ENCODE data around the gene SEMA3C. TPM values are rescaled to one million over a fixed set of nuclear protein-coding genes. Genes with fewer than 3 reads are reported as not detected.
A peak's percentile ranks its signal among the peaks of the same experiment; 100 is the strongest.

The SEMA3C gene
- total RNA-seq, 1 donor from 2014 or later = 496 TPM

GRCh38 chr7:80891259-80891544, 27.6 kb downstream of the SEMA3C start:
- H3K36me3 Mint-ChIP-seq = peaks cover 2% of the 10 kb centered on the region
- H3K27ac Mint-ChIP-seq = peak overlapping the region; percentile 90
- H3K9me3 Mint-ChIP-seq = no peaks in the 10 kb centered on the region
- H3K4me1 Mint-ChIP-seq = peaks cover 58% of the 10 kb centered on the region
- no peaks in the 10 kb centered on the region for H3K27me3 Mint-ChIP-seq (ENCODE audit: low read depth)
- peak overlapping the region; percentile 22 for H3K4me3 Mint-ChIP-seq
- DNase-seq (ENCODE audit: low spot score in 2 of 2, unreplicated experiment in 2 of 2) = no peak
- TF ChIP-seq CTCF (IDR thresholded peaks at IDR 0.05; ENCODE audit: unreplicated experiment) = no peak

GRCh38 chr7:80890426-80891258, 28.2 kb downstream of the SEMA3C start:
- H3K36me3 Mint-ChIP-seq = no peaks in the 10 kb centered on the region
- DNase-seq (ENCODE audit: low spot score in 2 of 2, unreplicated experiment in 2 of 2) = no peak
- TF ChIP-seq CTCF (IDR thresholded peaks at IDR 0.05; ENCODE audit: unreplicated experiment) = no peak
- H3K4me1 Mint-ChIP-seq = peaks cover 61% of the 10 kb centered on the region
- no peaks in the 10 kb centered on the region for H3K27me3 Mint-ChIP-seq (ENCODE audit: low read depth)
- peak overlapping the region; percentile 22 for H3K4me3 Mint-ChIP-seq
- H3K9me3 Mint-ChIP-seq = no peaks in the 10 kb centered on the region
- H3K27ac Mint-ChIP-seq = peak overlapping the region; percentile 90

GRCh38 chr7:80889525-80889924, 29.3 kb downstream of the SEMA3C start:
- no peak for DNase-seq (ENCODE audit: low spot score in 2 of 2, unreplicated experiment in 2 of 2)
- Mint-ChIP-seq H3K4me3 (no peak overlapping the region), H3K36me3 (no peaks in the 10 kb centered on the region), H3K27ac (no peak overlapping the region), H3K4me1 (peaks cover 65% of the 10 kb centered on the region), H3K27me3 (ENCODE audit: low read depth) (no peaks in the 10 kb centered on the region), H3K9me3 (no peaks in the 10 kb centered on the region)
- TF ChIP-seq CTCF (IDR thresholded peaks at IDR 0.05; ENCODE audit: unreplicated experiment) = no peak

- TF ChIP-seq CTCF (IDR thresholded peaks at IDR 0.05; ENCODE audit: unreplicated experiment) = no peak
- no peak for DNase-seq (ENCODE audit: low spot score in 2 of 2, unreplicated experiment in 2 of 2)
- no peaks in the 10 kb centered on the region for H3K9me3 Mint-ChIP-seq
- peaks cover 71% of the 10 kb centered on the region for H3K4me1 Mint-ChIP-seq
- no peak overlapping the region for H3K4me3 Mint-ChIP-seq
- no peaks in the 10 kb centered on the region for H3K36me3 Mint-ChIP-seq
- no peaks in the 10 kb centered on the region for H3K27me3 Mint-ChIP-seq (ENCODE audit: low read depth)
- H3K27ac Mint-ChIP-seq = peak overlapping the region; percentile 91
Measured at GRCh38 chr7:80885757-80886156, 33.1 kb downstream of the SEMA3C start.

- Mint-ChIP-seq H3K27me3 (ENCODE audit: low read depth) (no peaks in the 10 kb centered on the region), H3K27ac (peak overlapping the region; percentile 91), H3K4me1 (peaks cover 73% of the 10 kb centered on the region), H3K9me3 (no peaks in the 10 kb centered on the region), H3K4me3 (peak overlapping the region; percentile 3), H3K36me3 (no peaks in the 10 kb centered on the region)
- TF ChIP-seq CTCF (IDR thresholded peaks at IDR 0.05; ENCODE audit: unreplicated experiment) = no peak
- no peak for DNase-seq (ENCODE audit: low spot score in 2 of 2, unreplicated experiment in 2 of 2)
Measured at GRCh38 chr7:80884511-80885195, 34.2 kb downstream of the SEMA3C start.
